Glomerular endothelial cell (primary cell): ENCODE results near the gene PPFIA2. TPM values are rescaled to one million over a fixed set of nuclear protein-coding genes. Genes with fewer than 3 reads are reported as not detected.
"Not testable (repeated sequence)": the region's sequence is repeated elsewhere in the genome, so short reads cannot be mapped to it uniquely, and the experiment has no call there.

ENCODE experiments used
- DNase-seq: peaks from one replicate; pipeline ENCODE4 v3.0.0-alpha.2; 2011; ENCODE audit warnings: low read depth, low spot score; ENCODE audit errors: extremely low read depth
- total RNA-seq: library from RNA; depleted of rRNA; stranded (reverse); fragments of >200 nt; gene quantifications from 2 replicates; pipeline ENCODE4 v1.2.3, GENCODE V29; 2015

The PPFIA2 gene
- total RNA-seq, 1 donor from 2014 or later: not detected

DNA sequence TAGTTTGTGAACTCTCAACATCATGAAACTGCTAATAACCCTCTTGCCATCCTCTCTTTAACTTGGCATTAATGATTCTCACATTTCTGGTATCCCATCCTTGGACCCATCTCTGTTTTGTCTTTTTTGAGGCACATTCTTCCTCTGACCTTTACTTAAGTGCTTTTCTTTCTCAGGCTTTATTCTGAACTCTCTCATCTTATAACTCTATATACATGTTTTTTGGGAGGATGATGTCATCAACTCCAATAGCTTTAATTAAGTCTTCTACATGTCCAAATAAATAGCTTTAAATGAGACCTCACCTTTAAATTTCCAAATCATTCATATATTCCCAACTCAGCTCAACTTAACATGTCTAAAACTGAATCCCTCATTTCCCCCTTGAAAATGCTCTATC lies 88.4 kb downstream of the PPFIA2 start:
- no peak for DNase-seq

GRCh38 chr12:81668475-81668874 lies 90.7 kb downstream of the PPFIA2 start:
- no peak for DNase-seq

GRCh38 chr12:81659310-81659709 lies 99.8 kb downstream of the PPFIA2 start:
- DNase-seq: not testable (repeated sequence)

DNA sequence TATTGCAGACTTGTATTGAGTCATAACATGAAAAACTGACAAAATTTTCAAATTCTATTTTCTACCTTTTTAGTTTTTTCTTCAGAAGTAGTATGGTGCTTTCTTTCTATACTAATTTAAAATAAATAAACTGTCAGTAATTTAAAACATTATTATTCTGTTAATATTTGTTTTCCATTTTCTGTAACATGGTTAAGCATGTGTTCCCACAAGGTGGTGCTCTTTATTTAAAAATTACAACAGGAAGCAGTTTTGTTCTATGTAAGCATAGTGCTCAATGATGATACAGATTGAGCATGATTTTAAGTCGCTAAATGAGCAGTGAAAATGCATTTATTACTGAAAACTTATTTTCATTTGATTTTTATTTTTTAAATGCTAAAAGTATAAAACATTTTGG lies 114.6 kb downstream of the PPFIA2 start:
- peak; percentile 36 for DNase-seq

GRCh38 chr12:81639196-81639595 lies 120.0 kb downstream of the PPFIA2 start:
- no peak for DNase-seq

GRCh38 chr12:81633127-81633526 lies 126.0 kb downstream of the PPFIA2 start:
- DNase-seq: no peak

DNA sequence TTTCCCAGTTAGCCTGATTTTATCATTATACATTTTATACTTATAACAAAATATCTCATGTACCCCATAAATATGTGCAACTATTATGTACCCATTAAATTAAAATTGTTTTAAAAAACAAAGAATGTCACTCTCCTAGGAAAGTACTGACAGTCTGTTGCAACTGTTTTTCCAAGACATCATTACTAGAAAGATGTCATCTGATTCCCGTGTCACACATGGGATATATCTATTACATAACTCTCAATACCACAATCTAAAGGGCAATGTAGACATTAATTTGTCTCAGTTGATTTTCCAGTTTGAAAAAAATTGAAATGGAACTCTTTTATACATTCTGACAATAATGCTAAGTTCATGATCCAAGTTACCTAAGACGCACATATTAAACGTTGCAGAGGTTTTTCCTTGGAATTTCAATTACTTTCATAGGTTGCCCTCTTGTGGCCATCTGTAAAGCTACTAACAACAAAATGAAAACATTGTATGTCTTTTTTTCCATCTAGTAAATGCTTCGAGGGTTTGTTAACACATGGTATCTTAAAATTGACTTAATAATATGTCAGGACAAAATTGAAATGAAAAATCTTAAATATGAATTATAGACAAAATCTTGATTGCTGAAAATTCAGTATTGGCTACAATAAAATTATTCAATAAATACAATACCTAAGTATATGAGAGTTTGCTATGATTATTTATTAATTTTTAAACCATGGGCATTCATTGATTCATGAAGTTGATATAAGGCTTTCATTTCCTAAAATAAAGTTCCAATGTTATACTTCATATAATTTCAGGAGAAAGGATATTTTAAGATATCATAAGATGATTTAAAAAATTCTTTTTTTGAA lies 131.6 kb downstream of the PPFIA2 start:
- DNase-seq: peak; percentile 37

DNA sequence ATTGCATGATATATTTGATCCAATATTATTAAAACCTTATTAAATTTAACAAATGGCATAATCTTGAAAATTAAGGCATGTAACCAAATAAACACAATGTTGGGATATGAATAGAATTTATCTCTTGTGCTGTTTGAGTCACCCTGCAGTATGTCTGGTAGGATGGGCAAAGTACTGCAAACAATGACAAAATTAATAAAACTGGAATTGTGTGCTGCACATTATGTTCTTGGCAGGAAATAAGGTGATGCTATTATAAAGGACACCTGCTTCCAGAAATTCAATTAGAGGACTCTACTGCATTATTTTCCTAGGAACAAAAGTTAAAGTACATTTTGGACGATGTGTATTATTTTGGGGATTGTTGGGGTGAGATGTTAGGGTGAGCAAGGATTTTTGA lies 132.7 kb downstream of the PPFIA2 start:
- no peak for DNase-seq

- no peak for DNase-seq
Measured at GRCh38 chr12:81617915-81618314, 141.2 kb downstream of the PPFIA2 start.

DNA sequence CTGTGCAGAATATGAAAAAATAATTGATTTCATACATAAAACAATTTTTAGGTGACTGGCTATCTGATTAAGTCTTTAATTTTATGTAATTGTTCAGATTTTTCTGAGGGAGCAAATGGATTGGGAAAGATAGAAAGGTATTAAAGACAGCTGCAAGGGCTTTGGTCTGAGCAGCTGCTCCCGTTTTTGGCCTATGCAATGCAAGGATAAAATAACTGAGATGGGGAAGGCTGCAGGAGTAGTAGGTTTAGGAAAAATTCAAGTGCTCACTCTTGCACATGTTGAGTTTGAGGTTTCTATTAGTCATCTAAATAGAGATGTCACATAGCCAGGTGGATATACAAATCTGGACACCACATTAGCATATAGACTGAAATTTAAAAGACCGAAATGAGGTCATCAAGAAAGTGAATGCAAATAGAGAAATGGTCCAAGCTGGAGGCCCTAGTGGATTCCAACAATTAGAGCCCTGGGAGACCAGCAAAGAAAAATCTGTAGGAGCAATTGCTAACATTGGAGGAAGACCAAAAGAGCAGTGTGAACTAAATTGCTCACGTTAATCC lies 144.0 kb downstream of the PPFIA2 start:
- DNase-seq: no peak

GRCh38 chr12:81610955-81611889 lies 147.9 kb downstream of the PPFIA2 start:
- DNase-seq: no peak

DNA sequence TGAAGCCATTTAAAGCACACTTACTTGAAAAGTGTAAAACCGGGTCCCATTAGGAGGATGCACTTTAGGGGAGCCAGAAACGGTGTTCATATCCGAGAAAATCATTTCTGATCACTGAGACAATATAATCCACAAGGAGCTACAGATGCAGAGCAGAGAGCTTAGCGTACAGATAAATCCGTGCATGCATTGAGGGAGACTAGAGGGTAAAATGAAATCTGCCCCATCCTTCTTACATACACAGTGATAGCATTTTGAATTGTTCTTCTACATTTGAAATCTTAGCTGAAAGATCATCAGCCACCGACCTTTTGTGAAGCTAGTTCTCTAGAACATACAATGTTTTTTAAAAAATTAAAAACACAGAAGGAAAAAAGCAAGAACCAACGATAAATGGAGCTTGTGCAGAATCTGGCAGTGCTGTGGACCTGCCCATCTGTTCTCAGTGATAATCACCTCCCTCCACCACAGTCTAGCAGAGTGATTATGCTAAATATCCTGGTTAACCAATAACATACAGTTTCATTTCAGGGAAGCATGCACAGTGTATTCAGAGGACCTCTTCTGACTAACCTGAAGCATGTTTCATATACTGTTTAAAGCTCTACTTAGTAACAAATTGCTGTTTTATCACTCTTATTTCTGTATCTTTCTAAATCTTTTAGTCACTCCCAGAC lies 161.1 kb downstream of the PPFIA2 start:
- DNase-seq: no peak

DNA sequence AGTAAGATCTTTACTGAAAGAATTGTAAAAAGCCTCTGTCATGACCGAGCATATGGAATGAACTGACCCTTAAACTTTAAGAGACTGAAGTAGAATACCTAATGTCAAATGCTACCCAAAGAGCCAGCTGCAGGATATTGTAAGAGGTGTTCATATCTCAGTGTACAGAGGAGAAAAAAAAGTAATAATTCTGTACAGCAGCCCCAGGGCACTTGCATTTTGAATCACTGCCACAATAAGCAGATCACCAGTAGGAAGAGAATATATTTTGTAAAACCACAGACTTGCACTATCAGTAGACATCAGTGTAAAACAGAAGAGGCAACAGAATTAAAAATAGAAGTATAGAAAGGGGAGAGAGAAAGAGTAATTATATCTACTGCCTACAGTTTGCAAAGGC lies 162.6 kb downstream of the PPFIA2 start:
- DNase-seq: no peak

DNA sequence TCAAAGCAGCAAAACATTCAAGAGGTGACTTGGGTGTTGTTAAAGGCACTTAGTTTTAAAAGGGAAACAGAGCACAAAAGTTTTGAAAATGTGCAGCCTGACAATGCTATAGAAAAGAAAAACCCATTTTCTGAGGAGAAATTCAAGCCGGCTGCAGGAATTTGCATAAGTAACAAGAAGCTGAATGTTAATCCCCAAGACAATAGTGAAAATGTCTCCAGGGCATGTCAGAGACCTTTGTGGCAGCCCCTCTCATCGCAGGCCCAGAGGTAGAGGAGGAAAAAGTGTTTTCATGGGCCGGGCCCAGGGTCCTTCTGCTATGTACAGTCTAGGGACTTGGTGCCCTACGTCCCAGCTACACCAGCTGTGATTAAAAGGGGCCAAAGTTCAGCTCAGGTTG lies 167.9 kb downstream of the PPFIA2 start:
- DNase-seq: no peak

- not testable (repeated sequence) for DNase-seq
Measured at GRCh38 chr12:81590703-81591102, 168.4 kb downstream of the PPFIA2 start.

DNA sequence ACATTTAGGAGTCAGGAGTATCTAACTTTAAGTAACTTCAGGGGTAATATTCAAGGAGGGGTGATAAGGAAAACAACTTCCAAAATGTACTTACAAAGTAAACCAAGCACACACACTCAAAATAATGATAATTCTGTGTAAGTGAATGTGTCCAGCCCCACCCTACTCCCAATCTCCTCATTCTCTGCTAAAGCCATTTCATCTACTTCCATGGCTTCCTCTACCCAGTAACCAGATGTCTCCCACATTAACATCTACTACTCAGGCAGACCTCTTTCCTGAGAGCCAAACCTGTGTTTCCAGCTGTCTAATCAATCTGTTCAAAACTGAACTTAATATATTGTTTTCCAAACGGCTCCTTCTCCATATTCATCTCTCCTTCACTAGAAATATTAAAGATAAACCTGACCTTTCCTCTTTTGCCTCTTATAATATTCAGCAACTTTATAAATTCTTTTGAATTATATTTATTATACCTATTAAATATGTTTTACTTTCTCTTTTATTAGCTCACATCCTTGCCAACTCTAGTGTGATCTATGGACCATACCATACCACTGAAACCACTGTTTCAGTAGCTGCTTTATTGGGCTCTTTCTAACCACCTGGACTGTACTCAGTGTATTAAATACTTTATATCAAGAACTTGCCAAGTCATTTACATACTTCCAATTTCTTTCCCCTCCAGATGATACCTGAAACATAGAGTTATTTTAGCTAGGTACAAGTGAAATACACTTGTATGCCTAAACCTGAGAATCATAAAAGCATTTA lies 170.7 kb downstream of the PPFIA2 start:
- DNase-seq: no peak

GRCh38 chr12:81585787-81586186 lies 173.4 kb downstream of the PPFIA2 start:
- no peak for DNase-seq

DNA sequence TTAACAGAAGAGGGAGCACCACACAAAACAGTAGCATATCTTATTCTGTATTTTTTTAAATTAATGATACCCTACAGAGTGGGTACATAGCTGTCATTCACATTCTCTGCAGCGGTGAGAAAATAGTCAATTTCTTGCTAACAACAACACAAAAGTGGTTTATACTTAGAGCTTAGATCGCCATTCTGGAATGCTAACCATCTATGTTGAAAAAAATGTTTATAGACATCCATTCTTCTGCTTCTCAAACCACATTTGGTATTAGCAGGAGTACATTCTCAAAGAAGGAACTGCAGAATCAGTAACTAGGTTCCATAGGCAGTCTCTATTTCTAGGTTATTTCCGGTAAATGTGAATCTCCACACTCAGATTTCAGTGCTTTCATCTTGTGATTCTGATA lies 185.9 kb downstream of the PPFIA2 start:
- no peak for DNase-seq

DNA sequence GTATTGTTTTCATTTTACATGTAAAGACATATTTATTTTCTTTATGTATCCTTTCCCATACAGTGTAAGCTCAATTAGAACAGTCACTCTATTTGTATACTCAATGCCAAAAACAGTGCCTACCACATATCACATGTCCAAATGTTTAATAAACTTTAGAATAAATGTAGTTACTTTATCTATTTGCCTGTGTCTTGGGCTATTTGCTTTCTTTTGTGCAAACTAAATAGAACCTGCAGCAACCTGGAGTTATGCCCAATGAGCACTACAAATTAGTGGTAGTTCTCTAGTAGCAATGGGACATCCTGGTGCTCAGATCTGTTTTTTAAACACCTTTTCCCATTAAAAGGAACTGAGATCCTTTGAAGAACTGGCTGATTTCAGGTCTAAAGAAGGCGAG lies 186.7 kb downstream of the PPFIA2 start:
- no peak for DNase-seq

DNA sequence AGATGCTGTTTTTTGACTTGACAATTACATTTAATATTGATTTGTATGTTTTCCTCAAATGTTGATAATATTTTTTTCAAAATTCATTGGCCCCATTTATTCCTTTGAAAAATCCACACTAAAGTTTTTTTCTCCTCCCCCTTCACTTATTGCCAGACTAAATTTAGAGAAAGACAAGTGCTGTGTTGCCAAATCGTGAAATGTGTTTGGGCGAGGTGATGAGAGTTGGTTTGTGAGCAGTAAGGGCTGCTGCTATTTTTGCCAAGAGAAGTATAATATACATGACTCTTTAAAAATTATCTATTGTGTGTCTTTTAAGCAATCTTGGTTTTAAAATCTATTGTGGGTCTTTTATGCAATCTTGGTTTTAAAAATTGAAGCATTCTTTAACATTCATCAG lies 188.9 kb downstream of the PPFIA2 start:
- no peak for DNase-seq
